Glutamatergic neuron (in vitro differentiated cells): Measurements from ENCODE around the gene DNMT1. TPM values are rescaled to one million over a fixed set of nuclear protein-coding genes. Genes with fewer than 3 reads are reported as not detected.

Experiments
- DNase-seq: peaks from one replicate; pipeline ENCODE4 v3.0.0; 2022
- H3K27ac Mint-ChIP-seq: one replicate; pipeline ENCODE4 v1.8.0; 2020; ENCODE audit warnings: mild to moderate bottlenecking, mixed read lengths, inconsistent platforms; ENCODE audit not compliant: unreplicated experiment
- H3K27me3 Mint-ChIP-seq: one replicate; pipeline ENCODE4 v1.8.0; 2020; ENCODE audit warnings: mild to moderate bottlenecking, moderate library complexity, mixed read lengths, inconsistent platforms; ENCODE audit not compliant: unreplicated experiment
- H3K36me3 Mint-ChIP-seq: one replicate; pipeline ENCODE4 v1.8.0; 2020; ENCODE audit warnings: mild to moderate bottlenecking, mixed read lengths, inconsistent platforms; ENCODE audit not compliant: unreplicated experiment
- H3K4me1 Mint-ChIP-seq: one replicate; pipeline ENCODE4 v1.8.0; 2020; ENCODE audit warnings: mild to moderate bottlenecking, low read depth, mixed read lengths, inconsistent platforms; ENCODE audit not compliant: unreplicated experiment
- H3K4me3 Mint-ChIP-seq: one replicate; pipeline ENCODE4 v1.8.0; 2020; ENCODE audit warnings: mild to moderate bottlenecking, mixed read lengths, inconsistent platforms; ENCODE audit not compliant: unreplicated experiment
- H3K9me3 Mint-ChIP-seq: one replicate; pipeline ENCODE4 v1.8.0; 2020; ENCODE audit warnings: mild to moderate bottlenecking, moderate library complexity, mixed read lengths, inconsistent platforms; ENCODE audit not compliant: unreplicated experiment
- CTCF ChIP-seq: fragments of 200-600 bp; sonication (generic); IDR thresholded peaks from one replicate; pipeline ENCODE4 v1.5.0; 2021; ENCODE audit not compliant: partially characterized antibody, unreplicated experiment
- total RNA-seq: library from RNA; stranded (reverse); fragmentation: NEBNext Ultra II Directional; extraction: Animal tissue kit (Norgen Biotek cat#: 25700); gene quantifications from one replicate; pipeline ENCODE4 v1.2.1, GENCODE V29; 2021; ENCODE audit not compliant: unreplicated experiment

Gene DNMT1
- total RNA-seq, 1 donor from 2014 or later, result 129 TPM

- Mint-ChIP-seq H3K36me3 (no peaks in the 10 kb centered on the region), H3K27ac (no peak overlapping the region), H3K9me3 (peaks cover 7% of the 10 kb centered on the region), H3K27me3 (no peaks in the 10 kb centered on the region), H3K4me3 (no peak overlapping the region), H3K4me1 (no peaks in the 10 kb centered on the region)
- peak; percentile 71 for DNase-seq
- TF ChIP-seq CTCF, result peak; percentile 36
These were observed 81.7 kb downstream of the DNMT1 start for GRCh38 chr19:10112895-10113591.

- no peaks in the 10 kb centered on the region for H3K36me3 Mint-ChIP-seq
- no peaks in the 10 kb centered on the region for H3K27me3 Mint-ChIP-seq
- no peak overlapping the region for H3K27ac Mint-ChIP-seq
- H3K9me3 Mint-ChIP-seq, result peaks cover 7% of the 10 kb centered on the region
- TF ChIP-seq CTCF, result no peak
- H3K4me1 Mint-ChIP-seq, result peaks cover 2% of the 10 kb centered on the region
- no peak overlapping the region for H3K4me3 Mint-ChIP-seq
- no peak for DNase-seq
These were observed 82.6 kb downstream of the DNMT1 start for GRCh38 chr19:10112037-10112761.

GRCh38 chr19:10111405-10111811 is 83.3 kb downstream of the DNMT1 start, which contains the start of gene P2RY11:
TSS of gene P2RY11 (plus strand) at chr19:10111693. CDS start at chr19:10111722, 29 bp downstream.
- no peak within 1 kb of the TSS for H3K4me3 Mint-ChIP-seq
- H3K9me3 Mint-ChIP-seq, result peaks cover 7% of the 10 kb centered on the region
- DNase-seq, result no peak
- H3K27me3 Mint-ChIP-seq, result no peaks in the 10 kb centered on the region
- peaks cover 5% of the 10 kb centered on the region for H3K4me1 Mint-ChIP-seq
- no peak for TF ChIP-seq CTCF
- no peaks in the 10 kb centered on the region for H3K36me3 Mint-ChIP-seq
- H3K27ac Mint-ChIP-seq, result no peak within 1 kb of the TSS

GRCh38 chr19:10110972-10111317 is 83.8 kb downstream of the DNMT1 start:
- Mint-ChIP-seq H3K27me3 (no peaks in the 10 kb centered on the region), H3K36me3 (no peaks in the 10 kb centered on the region), H3K9me3 (peaks cover 7% of the 10 kb centered on the region), H3K4me1 (peaks cover 5% of the 10 kb centered on the region), H3K27ac (no peak overlapping the region), H3K4me3 (no peak overlapping the region)
- DNase-seq, result no peak
- TF ChIP-seq CTCF, result no peak
